HUES6 (cell line): ENCODE results near the gene MSI1.
"Not testable (repeated sequence)": the region's sequence is repeated elsewhere in the genome, so short reads cannot be mapped to it uniquely, and the experiment has no call there.

Experiments used
- H3K27ac ChIP-seq: 2 replicates; pipeline ENCODE4 v1.7.0; 2013; ENCODE audit warnings: low read depth, mild to moderate bottlenecking, low read length, inconsistent platforms
- H3K27me3 ChIP-seq: 2 replicates; pipeline ENCODE4 v1.6.1; 2013; ENCODE audit warnings: low read length; ENCODE audit not compliant: control insufficient read depth, insufficient read depth
- H3K36me3 ChIP-seq: 2 replicates; pipeline ENCODE4 v1.6.1; 2013; ENCODE audit warnings: low read length; ENCODE audit not compliant: control insufficient read depth, insufficient read depth
- H3K4me1 ChIP-seq: 2 replicates; pipeline ENCODE4 v1.6.1; 2013; ENCODE audit warnings: low read length; ENCODE audit not compliant: control insufficient read depth, insufficient read depth
- H3K4me3 ChIP-seq: 2 replicates; pipeline ENCODE4 v1.5.1; 2013; ENCODE audit warnings: low read depth, low read length
- H3K9ac ChIP-seq: one replicate; pipeline ENCODE4 v1.6.1; 2013; ENCODE audit warnings: mild to moderate bottlenecking, low read length
- H3K9me3 ChIP-seq: 2 replicates; pipeline ENCODE4 v1.6.1; 2013; ENCODE audit warnings: low read depth, low read length; ENCODE audit not compliant: control insufficient read depth, insufficient read depth

Gene MSI1

DNA sequence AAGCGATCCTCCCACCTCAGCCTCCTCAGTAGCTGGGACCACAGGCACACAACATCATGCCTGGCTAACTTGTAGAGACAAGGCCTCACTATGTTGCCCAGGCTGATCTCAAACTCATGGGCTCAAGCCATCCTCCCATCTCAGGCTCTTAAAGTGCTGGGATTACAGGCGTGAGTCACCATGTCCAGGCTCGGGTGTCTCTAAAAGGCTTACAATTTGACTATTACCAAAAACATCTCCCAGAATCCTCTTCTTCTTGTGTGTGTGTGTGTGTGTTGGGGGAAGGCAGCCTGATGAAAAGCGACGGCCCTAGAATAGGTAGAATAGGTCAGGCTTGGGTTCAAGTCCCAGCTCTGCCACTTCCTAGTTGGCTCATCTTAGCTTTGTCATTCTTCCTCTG is 16.8 kb downstream of the MSI1 start:
- no peak overlapping the region for H3K9ac ChIP-seq
- H3K36me3 ChIP-seq: peaks cover 73% of the 10 kb centered on the region
- no peak overlapping the region for H3K27ac ChIP-seq
- no peaks in the 10 kb centered on the region for H3K27me3 ChIP-seq
- peaks cover 5% of the 10 kb centered on the region for H3K4me1 ChIP-seq
- H3K4me3 ChIP-seq: no peak overlapping the region
- H3K9me3 ChIP-seq: no peaks in the 10 kb centered on the region

DNA sequence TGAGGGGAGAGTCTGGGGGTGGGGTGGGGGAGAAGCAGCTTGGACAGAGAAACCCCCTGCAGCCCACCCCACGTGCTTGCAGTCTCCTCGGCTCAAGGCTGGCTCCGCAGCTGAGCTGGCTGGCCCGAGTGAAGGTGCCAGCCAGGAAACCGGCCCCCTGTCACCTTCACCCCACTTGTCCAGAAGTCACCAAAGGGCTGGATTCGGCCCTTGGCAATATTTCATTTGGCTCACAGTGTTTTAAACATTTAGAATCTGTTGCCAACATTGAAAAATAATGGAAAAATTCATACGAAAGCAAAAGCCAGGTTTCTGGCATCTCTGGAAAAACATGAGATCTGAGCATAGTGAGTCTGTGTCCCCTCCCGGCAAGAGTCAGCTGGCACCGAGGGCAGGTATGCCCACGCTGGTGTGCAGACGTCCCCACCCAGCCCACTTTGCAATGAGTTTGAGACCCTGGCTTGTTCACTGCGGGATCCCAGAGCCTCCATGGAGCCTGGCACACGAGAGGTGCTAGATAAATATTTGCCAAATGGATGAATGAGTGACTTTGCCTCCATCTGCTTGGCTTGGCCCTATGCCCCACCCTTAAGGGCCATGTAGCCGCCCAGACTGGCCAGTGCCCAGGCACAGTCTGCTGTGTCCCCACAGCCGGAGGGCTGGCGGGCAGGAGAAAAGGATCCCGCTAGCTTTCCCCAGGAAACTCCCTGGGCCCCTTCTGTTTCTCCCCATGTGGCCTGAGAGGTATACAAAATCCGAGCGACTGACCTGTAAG is 18.2 kb downstream of the MSI1 start:
- Histone ChIP-seq H3K36me3 (peaks cover 74% of the 10 kb centered on the region), H3K27me3 (no peaks in the 10 kb centered on the region), H3K27ac (no peak overlapping the region), H3K4me3 (no peak overlapping the region), H3K9me3 (no peaks in the 10 kb centered on the region), H3K9ac (no peak overlapping the region), H3K4me1 (no peaks in the 10 kb centered on the region)

GRCh38 chr12:120347766-120348165 is 21.2 kb downstream of the MSI1 start:
- Histone ChIP-seq H3K27ac (no peak overlapping the region), H3K27me3 (no peaks in the 10 kb centered on the region), H3K4me1 (no peaks in the 10 kb centered on the region), H3K36me3 (peaks cover 74% of the 10 kb centered on the region), H3K9ac (no peak overlapping the region), H3K4me3 (no peak overlapping the region), H3K9me3 (no peaks in the 10 kb centered on the region)

GRCh38 chr12:120346681-120347080 is 22.3 kb downstream of the MSI1 start:
- peaks cover 4% of the 10 kb centered on the region; the same call in 1 of the 2 replicates for H3K4me1 ChIP-seq
- no peaks in the 10 kb centered on the region for H3K27me3 ChIP-seq
- no peaks in the 10 kb centered on the region for H3K9me3 ChIP-seq
- no peak overlapping the region for H3K4me3 ChIP-seq
- peaks cover 65% of the 10 kb centered on the region for H3K36me3 ChIP-seq
- H3K9ac ChIP-seq: no peak overlapping the region
- no peak overlapping the region for H3K27ac ChIP-seq

DNA sequence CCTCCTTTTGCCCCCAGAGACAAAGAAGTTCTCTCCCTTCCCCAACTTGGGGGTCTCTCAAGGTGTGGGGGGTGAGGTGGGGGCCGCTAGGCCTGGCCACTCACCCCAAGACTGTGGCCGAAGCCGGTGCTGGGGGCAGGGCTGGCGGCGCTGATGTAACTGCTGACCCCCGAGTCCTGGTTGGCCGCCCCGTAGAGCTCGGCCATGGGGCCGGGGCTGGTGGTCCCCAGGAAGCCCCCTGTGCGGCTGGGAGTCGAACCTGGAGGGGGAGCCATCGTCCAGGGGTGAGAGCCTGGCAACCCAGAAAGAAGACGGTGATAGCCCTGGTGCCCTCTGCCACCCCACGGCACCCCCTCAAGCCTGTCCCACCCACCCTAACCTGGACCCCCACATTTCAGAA is 22.9 kb downstream of the MSI1 start:
- no peak overlapping the region for H3K27ac ChIP-seq
- no peaks in the 10 kb centered on the region for H3K27me3 ChIP-seq
- H3K4me1 ChIP-seq: peaks cover 4% of the 10 kb centered on the region; the same call in 1 of the 2 replicates
- H3K36me3 ChIP-seq: peaks cover 60% of the 10 kb centered on the region
- H3K4me3 ChIP-seq: no peak overlapping the region
- H3K9me3 ChIP-seq: no peaks in the 10 kb centered on the region
- no peak overlapping the region for H3K9ac ChIP-seq

DNA sequence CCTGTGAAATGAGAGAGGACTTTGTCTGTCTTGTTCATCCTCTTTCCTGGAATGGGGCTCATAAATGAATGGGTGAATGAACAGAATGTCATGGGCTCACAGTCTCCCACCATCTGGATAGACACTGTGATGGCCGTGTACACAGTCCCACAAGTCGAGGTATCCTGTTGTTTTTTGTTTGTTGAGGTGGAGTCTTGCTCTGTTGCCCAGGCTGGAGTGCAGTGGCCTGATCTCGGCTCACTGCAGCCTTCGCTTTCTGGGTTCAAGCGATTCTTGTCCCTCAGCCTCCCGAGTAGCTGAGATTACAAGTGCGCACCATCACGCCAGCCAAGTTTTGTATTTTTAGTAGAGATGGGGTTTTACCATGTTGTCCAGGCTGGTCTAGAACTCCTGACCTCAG is 25.3 kb downstream of the MSI1 start:
- H3K9me3 ChIP-seq: 0 out of 2 replicates have a peak, but pooled peaks cover under 1% of the 10 kb centered on the region
- H3K9ac ChIP-seq: no peak overlapping the region
- no peak overlapping the region for H3K4me3 ChIP-seq
- peaks cover 4% of the 10 kb centered on the region; the same call in 1 of the 2 replicates for H3K4me1 ChIP-seq
- no peak overlapping the region for H3K27ac ChIP-seq
- peaks cover 45% of the 10 kb centered on the region for H3K36me3 ChIP-seq
- no peaks in the 10 kb centered on the region for H3K27me3 ChIP-seq

GRCh38 chr12:120343039-120343537 is 25.9 kb downstream of the MSI1 start:
- Histone ChIP-seq H3K36me3 (peaks cover 43% of the 10 kb centered on the region), H3K9me3 (peaks cover 4% of the 10 kb centered on the region), H3K27ac (no peak overlapping the region), H3K27me3 (no peaks in the 10 kb centered on the region), H3K4me1 (peaks cover 4% of the 10 kb centered on the region; the same call in 1 of the 2 replicates), H3K4me3 (no peak overlapping the region), H3K9ac (no peak overlapping the region)

DNA sequence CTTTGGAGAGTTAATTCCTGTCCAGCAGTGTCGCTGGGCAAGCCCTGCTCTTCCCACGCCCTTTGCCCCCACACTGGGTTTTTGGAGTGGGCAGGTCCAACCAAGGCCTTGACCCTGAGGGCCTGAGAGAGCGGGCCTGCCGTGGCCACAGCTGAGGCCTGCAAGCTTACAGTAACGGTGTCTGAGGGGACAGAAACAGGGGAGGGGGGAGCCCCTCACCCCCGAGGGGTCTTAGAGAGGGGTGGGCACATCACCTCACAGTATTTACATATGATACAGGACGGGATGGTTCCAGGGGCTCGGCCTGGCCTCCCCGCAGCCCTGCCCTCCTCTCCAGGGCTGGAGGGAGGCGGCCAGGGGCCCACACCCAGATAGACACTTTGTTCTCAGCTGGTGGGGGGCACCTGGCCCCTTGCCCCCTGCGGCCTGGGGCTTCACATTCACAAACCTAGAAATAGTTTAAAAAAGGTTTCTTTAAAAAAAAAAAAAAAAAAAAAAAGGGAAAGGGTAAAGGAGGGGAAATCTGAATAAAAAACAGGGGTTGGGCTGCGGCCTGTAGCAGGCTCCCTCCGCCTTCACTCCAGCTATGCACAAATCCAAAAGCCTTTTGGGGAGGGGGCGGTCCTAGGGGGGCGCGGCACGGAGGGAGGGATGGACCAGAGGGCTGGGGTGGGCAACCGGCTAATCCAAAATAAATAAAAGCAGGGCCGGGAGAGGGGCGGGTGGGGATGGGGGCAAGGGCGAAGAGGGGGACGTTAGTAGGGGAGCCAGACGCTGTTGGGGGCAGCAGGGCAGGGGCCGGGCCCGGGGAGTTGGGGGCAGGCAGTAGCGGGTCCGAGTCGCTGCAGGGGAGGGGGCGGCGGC is 26.6 kb downstream of the MSI1 start:
- Histone ChIP-seq H3K4me3 (no peak overlapping the region), H3K9me3 (peaks cover 11% of the 10 kb centered on the region), H3K9ac (no peak overlapping the region), H3K36me3 (peaks cover 36% of the 10 kb centered on the region), H3K27ac (no peak overlapping the region), H3K4me1 (peaks cover 4% of the 10 kb centered on the region; the same call in 1 of the 2 replicates), H3K27me3 (no peaks in the 10 kb centered on the region)

DNA sequence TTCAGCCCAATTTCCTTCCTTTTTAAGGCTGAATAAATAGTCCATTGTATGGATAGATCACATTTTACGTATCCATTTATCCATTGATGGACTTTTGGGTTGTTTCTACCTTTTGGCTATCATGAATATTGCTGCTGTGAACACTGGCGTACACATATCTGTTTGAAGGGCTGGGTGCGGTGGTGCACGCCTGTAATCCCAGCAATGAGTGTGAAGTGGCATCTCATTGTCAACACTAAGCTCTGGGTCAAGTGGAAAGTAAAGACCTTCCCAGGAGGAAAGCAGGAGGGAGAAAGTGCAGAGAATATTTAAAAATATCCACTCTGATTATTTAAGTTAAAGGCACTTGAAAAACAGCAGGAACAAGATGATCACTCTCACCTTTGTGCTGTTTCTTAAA is 29.7 kb downstream of the MSI1 start:
- no peak overlapping the region for H3K9ac ChIP-seq
- H3K9me3 ChIP-seq: peaks cover 24% of the 10 kb centered on the region
- no peaks in the 10 kb centered on the region for H3K27me3 ChIP-seq
- no peak overlapping the region for H3K27ac ChIP-seq
- peaks cover 4% of the 10 kb centered on the region; the same call in 1 of the 2 replicates for H3K4me1 ChIP-seq
- peaks cover 12% of the 10 kb centered on the region for H3K36me3 ChIP-seq
- H3K4me3 ChIP-seq: no peak overlapping the region

- Histone ChIP-seq H3K27me3 (no peaks in the 10 kb centered on the region), H3K36me3 (no peaks in the 10 kb centered on the region), H3K27ac (no peak overlapping the region), H3K9ac (no peak overlapping the region), H3K4me1 (peaks cover 4% of the 10 kb centered on the region; the same call in 1 of the 2 replicates), H3K4me3 (no peak overlapping the region), H3K9me3 (peaks cover 24% of the 10 kb centered on the region)
Measured at GRCh38 chr12:120337730-120338129, 31.2 kb downstream of the MSI1 start.

- peaks cover 24% of the 10 kb centered on the region for H3K9me3 ChIP-seq
- not testable (repeated sequence) for H3K27ac ChIP-seq, H3K27me3 ChIP-seq, H3K9ac ChIP-seq, H3K4me1 ChIP-seq, H3K4me3 ChIP-seq, H3K36me3 ChIP-seq
Measured at GRCh38 chr12:120336392-120336791, 32.6 kb downstream of the MSI1 start.
